Endothelial cell of umbilical vein (primary cell): ENCODE measurements around the gene KLHL6. TPM values are rescaled to one million over a fixed set of nuclear protein-coding genes. Genes with fewer than 3 reads are reported as not detected.
"Not testable (repeated sequence)": the region's sequence is repeated elsewhere in the genome, so short reads cannot be mapped to it uniquely, and the experiment has no call there.

Source experiments
- BruUV-seq: library from RNA; stranded (reverse); fragments of 400-500 nt; replicated peaks from 2 replicates; lab custom pipeline; 2021; lab: Mats Ljungman, UMichigan
- CTCF ChIA-PET: fragments of 300-600, 350-600 bp; sonication (Branson Sonifier 250); formaldehyde crosslinking; loops from one replicate; lab custom pipeline; 2021; ENCODE audit warnings: antibody characterized with exemption, inconsistent platforms; lab: Charles Lee
- POLR2A ChIA-PET: fragments of 300-600, 350-600 bp; sonication (Branson Sonifier 250); formaldehyde crosslinking; loops from one replicate; lab custom pipeline; 2021; ENCODE audit warnings: antibody characterized with exemption, inconsistent platforms; lab: Charles Lee
- DNase-seq: peaks from one replicate; pipeline ENCODE4 v3.0.0-alpha.2; 2011; ENCODE audit warnings: low read depth, low spot score
- FAIRE-seq: peaks from 2 replicates; lab custom pipeline; 2011; peaks lifted over from hg19 to GRCh38; lab: Jason Lieb, UNC
- H2AFZ ChIP-seq: 2 replicates; pipeline ENCODE4 v1.6.0; 2012; ENCODE audit warnings: low read depth, low read length, control low read depth, inconsistent platforms
- H3K27ac ChIP-seq: 2 replicates; pipeline ENCODE4 v1.5.1; 2011; ENCODE audit warnings: low read depth, mild to moderate bottlenecking, control low read depth, low read length, moderate library complexity; ENCODE audit not compliant: insufficient read depth
- H3K27me3 ChIP-seq, 2 experiments: 2 replicates each; pipeline versions ENCODE4 v1.6.0 to v1.6.1; 2011; ENCODE audit warnings: low read length in 2 of 2, mixed read lengths in 1 of 2; ENCODE audit not compliant: control insufficient read depth in 2 of 2, insufficient read depth in 2 of 2
- H3K36me3 ChIP-seq, 2 experiments: 2 replicates in 1 of 2; 3 replicates in 1 of 2; pipeline ENCODE4 v1.5.1; 2011; ENCODE audit warnings: low read length in 2 of 2, mild to moderate bottlenecking in 1 of 2, moderate library complexity in 1 of 2; ENCODE audit not compliant: control insufficient read depth in 2 of 2, insufficient read depth in 2 of 2; ENCODE audit errors: extremely low read depth in 1 of 2
- H3K4me1 ChIP-seq: 3 replicates; pipeline ENCODE4 v1.5.1; 2011; ENCODE audit warnings: mild to moderate bottlenecking, low read length; ENCODE audit not compliant: control insufficient read depth, insufficient read depth; ENCODE audit errors: extremely low read depth
- H3K4me2 ChIP-seq: 2 replicates; pipeline ENCODE4 v1.6.1; 2011; ENCODE audit warnings: low read length, control low read depth, mixed read lengths; ENCODE audit not compliant: insufficient read depth
- H3K4me3 ChIP-seq, 3 experiments: fragments of 200-600 bp in 1 of 3; sonication (generic), shearing (Covaris generic) in 1 of 3; replicated peaks in 1 of 3; 2 replicates each; pipeline ENCODE4 v1.5.1; 2011 to 2016; ENCODE audit warnings: control low read depth in 3 of 3, low read length in 3 of 3, mild to moderate bottlenecking in 2 of 3, inconsistent platforms in 1 of 3, low read depth in 1 of 3, moderate library complexity in 1 of 3; ENCODE audit not compliant: insufficient read depth in 1 of 3
- H3K79me2 ChIP-seq: 2 replicates; pipeline ENCODE4 v1.6.0; 2012; ENCODE audit warnings: low read length, inconsistent platforms; ENCODE audit not compliant: control insufficient read depth, insufficient read depth
- H3K9ac ChIP-seq: replicated peaks from 2 replicates; pipeline ENCODE3; 2011; ENCODE audit warnings: low read length, control low read depth; ENCODE audit not compliant: insufficient read depth; ENCODE audit errors: extremely low read depth
- H3K9me1 ChIP-seq: replicated peaks from 3 replicates; pipeline ENCODE4 v1.6.0; 2011; ENCODE audit warnings: mild to moderate bottlenecking, low read length; ENCODE audit not compliant: control insufficient read depth, insufficient read depth; ENCODE audit errors: extremely low read depth
- H3K9me3 ChIP-seq: replicated peaks from 2 replicates; pipeline ENCODE4 v1.5.1; 2012; ENCODE audit warnings: low read length, inconsistent platforms; ENCODE audit not compliant: control insufficient read depth, insufficient read depth
- H4K20me1 ChIP-seq: replicated peaks from 2 replicates; pipeline ENCODE3; 2011; ENCODE audit warnings: mild to moderate bottlenecking, low read length; ENCODE audit not compliant: control insufficient read depth, insufficient read depth; ENCODE audit errors: extremely low read depth
- EZH2 ChIP-seq: IDR thresholded peaks from 2 replicates; pipeline ENCODE4 v1.6.1; 2012; ENCODE audit warnings: borderline replicate concordance, low read depth, mild to moderate bottlenecking, moderate library complexity, low read length, inconsistent platforms; ENCODE audit not compliant: severe bottlenecking
- FOS ChIP-seq: IDR thresholded peaks from 2 replicates; pipeline ENCODE4 v1.6.1; 2011; ENCODE audit warnings: mild to moderate bottlenecking, low read length, moderate library complexity, borderline replicate concordance; ENCODE audit not compliant: insufficient read depth
- GATA2 ChIP-seq: IDR thresholded peaks from 2 replicates; pipeline ENCODE4 v1.7.0; 2011; ENCODE audit warnings: low read depth, mild to moderate bottlenecking, moderate library complexity, mixed read lengths, low read length; ENCODE audit not compliant: insufficient read length, insufficient read depth
- JUN ChIP-seq: IDR thresholded peaks from 2 replicates; pipeline ENCODE4 v1.6.1; 2011; ENCODE audit warnings: borderline replicate concordance, low read depth; ENCODE audit not compliant: insufficient read length, insufficient read depth
- MYC ChIP-seq: IDR thresholded peaks from one replicate; pipeline ENCODE4 v1.6.1; 2011; ENCODE audit warnings: mild to moderate bottlenecking, low read depth, low read length
- POLR2A ChIP-seq: IDR thresholded peaks from 2 replicates; pipeline ENCODE4 v1.6.1; 2012; ENCODE audit warnings: low read depth, mild to moderate bottlenecking, control low read depth, low read length
- POLR2AphosphoS5 ChIP-seq: IDR thresholded peaks from 2 replicates; pipeline ENCODE4 v1.6.1; 2012; ENCODE audit warnings: low read depth, mild to moderate bottlenecking, control low read depth, low read length, moderate library complexity; ENCODE audit not compliant: insufficient read depth
- dilution Hi-C: fragments of 300-500 bp; cut with MboI; formaldehyde crosslinking; loops from one replicate; pipeline ENCODE4 v1.15.0; 2019; ENCODE audit warnings: low sequenced_read_pairs; ENCODE audit not compliant: extremely low pct_ligation_motif_present
- intact Hi-C: fragments of 100-400 bp; cut with micrococcal nuclease; formaldehyde crosslinking; loops from one replicate; pipeline ENCODE4 v1.10.0; 2022
- polyA plus RNA-seq, 4 experiments: library from polyadenylated mRNA; depleted of rRNA in 3 of 4; stranded (reverse) in 3 of 4; unstranded in 1 of 4; fragments of >200 nt; gene quantifications; 2 replicates each; pipeline versions ENCODE4 v1.2.1 to v1.2.3, GENCODE V29; 2011 to 2012; ENCODE audit warnings: missing spikeins in 1 of 4
- total RNA-seq: library from RNA; stranded (reverse); gene quantifications from 2 replicates; pipeline ENCODE4 v1.2.3, GENCODE V29; 2021
- TF ChIP-seq, protein P1 (sequence below): IDR thresholded peaks from 2 replicates; pipeline ENCODE4 v1.6.1; 2011; ENCODE audit not compliant: insufficient read depth, insufficient read length
- TF ChIP-seq, protein P2 (sequence below), 2 donors: IDR thresholded peaks; 1 replicate in 1 of 2; 2 replicates in 1 of 2; pipeline ENCODE4 v1.5.1; 2011; ENCODE audit warnings: low read length in 2 of 2, mild to moderate bottlenecking in 2 of 2, moderate library complexity in 2 of 2, control low read depth in 1 of 2, inconsistent platforms in 1 of 2, low read depth in 1 of 2; ENCODE audit not compliant: insufficient read depth in 1 of 2; ENCODE audit errors: extremely low read depth in 1 of 2

KLHL6 gene
- total and polyA plus RNA-seq, 2 donors (not counting 3 experiments of a cell fraction or from before 2014, with no cell fraction given), result 5.7 to 12.6 TPM

DNA sequence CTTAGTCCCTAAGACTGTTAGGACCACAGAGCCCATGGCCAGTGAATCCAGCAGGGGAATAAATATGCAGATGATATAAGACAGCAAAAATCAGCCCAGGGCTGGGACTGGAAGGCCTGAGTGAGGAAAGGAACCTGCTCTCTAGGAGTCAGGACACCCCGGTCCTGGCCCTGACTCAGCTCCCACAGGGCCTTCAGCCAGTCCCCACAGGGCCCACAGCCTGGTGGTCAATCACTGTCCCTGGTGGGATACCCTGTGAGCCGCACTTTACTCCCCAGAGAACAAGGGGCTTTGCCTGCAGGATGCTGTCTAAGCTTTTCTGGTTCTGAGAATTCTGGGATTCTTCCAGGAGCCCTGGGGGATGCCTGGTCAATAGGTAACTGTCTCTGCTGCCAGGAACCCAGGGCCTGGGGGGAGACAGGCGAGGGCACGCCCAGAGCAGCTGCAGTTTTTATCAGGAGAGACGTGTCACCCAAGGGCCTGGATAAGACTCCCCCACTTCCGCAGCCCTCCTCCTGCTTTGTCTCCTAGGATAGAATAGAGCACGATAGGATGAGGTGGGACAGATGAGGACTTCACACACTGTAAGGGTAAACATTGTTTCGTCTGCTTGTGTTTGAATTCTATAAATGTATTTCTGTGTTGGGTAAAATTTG is 77.6 kb downstream of the KLHL6 start:
- no peak for FAIRE-seq
- no peak for DNase-seq
- no TSS peak for BruUV-seq
- ChIA-PET POLR2A (no interaction called here), CTCF (interaction anchor here (1.0 to 2.2 kb wide), 2 partner anchors 92 to 289 kb away, joined by 4 to 22 read pairs; no protein-coding TSS in a partner anchor)
- H3K79me2 ChIP-seq, result no peaks in the 10 kb centered on the region
- TF ChIP-seq, protein P1, sequence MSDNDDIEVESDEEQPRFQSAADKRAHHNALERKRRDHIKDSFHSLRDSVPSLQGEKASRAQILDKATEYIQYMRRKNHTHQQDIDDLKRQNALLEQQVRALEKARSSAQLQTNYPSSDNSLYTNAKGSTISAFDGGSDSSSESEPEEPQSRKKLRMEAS, result no peak
- TF ChIP-seq POLR2A (no peak), GATA2 (no peak), POLR2AphosphoS5 (no peak), FOS (no peak), JUN (no peak), MYC (no peak), EZH2 (no peak)
- TF ChIP-seq, protein P2, sequence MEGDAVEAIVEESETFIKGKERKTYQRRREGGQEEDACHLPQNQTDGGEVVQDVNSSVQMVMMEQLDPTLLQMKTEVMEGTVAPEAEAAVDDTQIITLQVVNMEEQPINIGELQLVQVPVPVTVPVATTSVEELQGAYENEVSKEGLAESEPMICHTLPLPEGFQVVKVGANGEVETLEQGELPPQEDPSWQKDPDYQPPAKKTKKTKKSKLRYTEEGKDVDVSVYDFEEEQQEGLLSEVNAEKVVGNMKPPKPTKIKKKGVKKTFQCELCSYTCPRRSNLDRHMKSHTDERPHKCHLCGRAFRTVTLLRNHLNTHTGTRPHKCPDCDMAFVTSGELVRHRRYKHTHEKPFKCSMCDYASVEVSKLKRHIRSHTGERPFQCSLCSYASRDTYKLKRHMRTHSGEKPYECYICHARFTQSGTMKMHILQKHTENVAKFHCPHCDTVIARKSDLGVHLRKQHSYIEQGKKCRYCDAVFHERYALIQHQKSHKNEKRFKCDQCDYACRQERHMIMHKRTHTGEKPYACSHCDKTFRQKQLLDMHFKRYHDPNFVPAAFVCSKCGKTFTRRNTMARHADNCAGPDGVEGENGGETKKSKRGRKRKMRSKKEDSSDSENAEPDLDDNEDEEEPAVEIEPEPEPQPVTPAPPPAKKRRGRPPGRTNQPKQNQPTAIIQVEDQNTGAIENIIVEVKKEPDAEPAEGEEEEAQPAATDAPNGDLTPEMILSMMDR (IDR thresholded peaks at IDR 0.05; ENCODE audit: extremely low read depth in 1 of 2, insufficient read depth in 1 of 2, low read depth in 1 of 2, low read length in 2 of 2), result no peak
- dilution Hi-C loops (no loop called here), intact Hi-C loops (loop anchor here (10.0 kb wide), 1 partner anchor 77 kb away; the partner anchor contains the start of gene KLHL6)
- no peak overlapping the region for H3K4me2 ChIP-seq
- peaks cover 3% of the 10 kb centered on the region for H3K4me1 ChIP-seq
- H3K27ac ChIP-seq, result no peak overlapping the region
- no peaks in the 10 kb centered on the region for H3K9me1 ChIP-seq
- H3K4me3 ChIP-seq, result no peak overlapping the region
- no peak overlapping the region for H3K9ac ChIP-seq
- no peaks in the 10 kb centered on the region for H3K27me3 ChIP-seq
- H2AFZ ChIP-seq, result no peak overlapping the region
- no peaks in the 10 kb centered on the region for H3K36me3 ChIP-seq
- H4K20me1 ChIP-seq, result no peaks in the 10 kb centered on the region
- no peaks in the 10 kb centered on the region for H3K9me3 ChIP-seq

DNA sequence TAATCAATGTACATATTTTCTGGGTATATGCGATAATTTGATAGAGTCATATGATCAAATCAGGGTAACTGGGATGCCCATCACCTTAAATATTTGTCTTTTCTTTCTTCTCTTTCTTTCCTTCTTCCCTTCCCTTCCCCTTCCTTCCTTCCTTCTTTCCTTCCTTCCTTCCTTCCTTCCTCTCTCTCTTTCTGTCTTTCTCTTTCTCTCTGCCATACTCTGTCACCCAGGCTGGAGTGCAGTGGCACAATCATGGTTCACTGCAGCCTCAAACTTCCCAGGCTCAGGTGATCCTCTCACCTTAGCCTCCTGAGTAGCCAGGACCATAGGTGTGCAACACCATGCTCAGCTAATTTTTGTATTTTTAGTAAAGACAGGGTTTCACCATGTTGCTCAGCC is 79.7 kb downstream of the KLHL6 start:
- H2AFZ ChIP-seq, dilution Hi-C loops, H3K4me3 ChIP-seq, H3K9me3 ChIP-seq, H3K36me3 ChIP-seq, H3K9me1 ChIP-seq, DNase-seq, H3K9ac ChIP-seq, H4K20me1 ChIP-seq, BruUV-seq, POLR2A ChIA-PET, H3K79me2 ChIP-seq, H3K4me2 ChIP-seq, H3K27ac ChIP-seq, H3K4me1 ChIP-seq, FAIRE-seq, H3K27me3 ChIP-seq: not testable (repeated sequence)
- CTCF ChIA-PET, result interaction anchor here (1.0 to 2.4 kb wide), 9 partner anchors 10 to 291 kb away, joined by 3 to 12 read pairs (median 4); no protein-coding TSS in a partner anchor
- intact Hi-C loops, result loop anchor here (10.0 kb wide), 1 partner anchor 79 kb away; the partner anchor contains the start of gene KLHL6
